GM12873 (cell line): Measurements from ENCODE around the gene LAMA3.

Source experiments
- CTCF ChIP-seq: IDR thresholded peaks from 2 replicates; pipeline ENCODE4 v1.5.1; 2012; ENCODE audit warnings: low read depth, mild to moderate bottlenecking, moderate library complexity, low read length, control low read depth; ENCODE audit not compliant: insufficient read depth; ENCODE audit errors: missing control alignments

Gene LAMA3

GRCh38 chr18:23950644-23951043 lies 261.4 kb downstream of the LAMA3 start:
- TF ChIP-seq CTCF, result no peak

- TF ChIP-seq CTCF, result no peak
Observed at GRCh38 chr18:23951206-23951605, 262.0 kb downstream of the LAMA3 start.

- TF ChIP-seq CTCF, result no peak
Observed at GRCh38 chr18:23953984-23954383, 264.7 kb downstream of the LAMA3 start.

- no peak for TF ChIP-seq CTCF
Observed at GRCh38 chr18:23956483-23956882, 267.2 kb downstream of the LAMA3 start.

- no peak for TF ChIP-seq CTCF
Observed at GRCh38 chr18:23958036-23958435, 268.8 kb downstream of the LAMA3 start.

- no peak for TF ChIP-seq CTCF
Observed at GRCh38 chr18:23963443-23964165, 274.4 kb downstream of the LAMA3 start.

GRCh38 chr18:23964282-23965238 lies 275.3 kb downstream of the LAMA3 start:
- peak; percentile 7 for TF ChIP-seq CTCF
